ENCODE results near the gene DBP. TPM values are rescaled to one million over a fixed set of nuclear protein-coding genes. Genes with fewer than 3 reads are reported as not detected.

Gene DBP
- total and polyA plus RNA-seq, 2 of the 13 experiments (the other 11 are each of a cell fraction or from before 2014, with no cell fraction given): 1.7 to 5.8 TPM

DNA sequence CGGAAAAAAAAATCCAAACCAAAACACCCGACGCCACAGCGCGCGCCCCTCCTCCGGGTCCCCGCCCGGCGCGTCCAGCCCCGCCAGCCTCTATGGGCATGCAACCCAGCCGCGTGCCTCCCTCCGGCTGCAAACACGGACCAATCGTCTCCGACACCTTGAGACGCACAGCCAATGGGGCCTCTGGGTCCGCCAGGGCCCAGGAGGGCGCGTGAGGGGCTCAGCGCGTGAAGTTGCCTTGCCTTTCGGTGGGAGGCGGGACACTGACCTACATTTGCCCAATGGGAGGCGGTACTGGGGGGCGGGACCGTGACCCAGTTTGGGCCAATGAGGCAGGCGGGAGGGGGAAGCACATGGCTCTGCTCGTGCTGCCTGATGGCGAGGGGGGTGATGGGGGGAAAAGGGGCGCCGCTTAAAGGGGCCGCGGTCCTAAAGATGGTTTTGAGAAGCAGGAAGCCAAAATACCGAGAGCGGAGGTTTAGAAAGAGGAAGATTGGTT, 319 bp upstream of the DBP start (continued):
- peak; percentile 53; the same call in 1 of the 2 replicates for TF ChIP-seq RXRB (CRISPR knock-in tag; IDR thresholded peaks at IDR 0.05; ENCODE audit: borderline replicate concordance)
- no peak for TF ChIP-seq ONECUT2 (CRISPR knock-in tag; IDR thresholded peaks at IDR 0.05)
- peak; percentile 8; the same call in 1 of the 2 replicates for TF ChIP-seq ZNF609 (CRISPR knock-in tag; IDR thresholded peaks at IDR 0.05; ENCODE audit: borderline replicate concordance)
- TF ChIP-seq CAMTA2 (CRISPR knock-in tag; IDR thresholded peaks at IDR 0.05; ENCODE audit: borderline replicate concordance): no peak
- peak; percentile 87 for TF ChIP-seq ARNT2 (CRISPR knock-in tag; IDR thresholded peaks at IDR 0.05; ENCODE audit: low read depth)
- no peak for TF ChIP-seq NCOA1 (CRISPR knock-in tag; IDR thresholded peaks at IDR 0.05)
- no peak for TF ChIP-seq PAF1 (CRISPR knock-in tag; IDR thresholded peaks at IDR 0.05)
- TF ChIP-seq ZNF276 (CRISPR knock-in tag; IDR thresholded peaks at IDR 0.05; ENCODE audit: low read depth): peak; percentile 92
- TF ChIP-seq, protein P1, sequence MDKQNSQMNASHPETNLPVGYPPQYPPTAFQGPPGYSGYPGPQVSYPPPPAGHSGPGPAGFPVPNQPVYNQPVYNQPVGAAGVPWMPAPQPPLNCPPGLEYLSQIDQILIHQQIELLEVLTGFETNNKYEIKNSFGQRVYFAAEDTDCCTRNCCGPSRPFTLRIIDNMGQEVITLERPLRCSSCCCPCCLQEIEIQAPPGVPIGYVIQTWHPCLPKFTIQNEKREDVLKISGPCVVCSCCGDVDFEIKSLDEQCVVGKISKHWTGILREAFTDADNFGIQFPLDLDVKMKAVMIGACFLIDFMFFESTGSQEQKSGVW (CRISPR knock-in tag; IDR thresholded peaks at IDR 0.05; ENCODE audit: borderline replicate concordance): no peak
- TF ChIP-seq, protein P2, sequence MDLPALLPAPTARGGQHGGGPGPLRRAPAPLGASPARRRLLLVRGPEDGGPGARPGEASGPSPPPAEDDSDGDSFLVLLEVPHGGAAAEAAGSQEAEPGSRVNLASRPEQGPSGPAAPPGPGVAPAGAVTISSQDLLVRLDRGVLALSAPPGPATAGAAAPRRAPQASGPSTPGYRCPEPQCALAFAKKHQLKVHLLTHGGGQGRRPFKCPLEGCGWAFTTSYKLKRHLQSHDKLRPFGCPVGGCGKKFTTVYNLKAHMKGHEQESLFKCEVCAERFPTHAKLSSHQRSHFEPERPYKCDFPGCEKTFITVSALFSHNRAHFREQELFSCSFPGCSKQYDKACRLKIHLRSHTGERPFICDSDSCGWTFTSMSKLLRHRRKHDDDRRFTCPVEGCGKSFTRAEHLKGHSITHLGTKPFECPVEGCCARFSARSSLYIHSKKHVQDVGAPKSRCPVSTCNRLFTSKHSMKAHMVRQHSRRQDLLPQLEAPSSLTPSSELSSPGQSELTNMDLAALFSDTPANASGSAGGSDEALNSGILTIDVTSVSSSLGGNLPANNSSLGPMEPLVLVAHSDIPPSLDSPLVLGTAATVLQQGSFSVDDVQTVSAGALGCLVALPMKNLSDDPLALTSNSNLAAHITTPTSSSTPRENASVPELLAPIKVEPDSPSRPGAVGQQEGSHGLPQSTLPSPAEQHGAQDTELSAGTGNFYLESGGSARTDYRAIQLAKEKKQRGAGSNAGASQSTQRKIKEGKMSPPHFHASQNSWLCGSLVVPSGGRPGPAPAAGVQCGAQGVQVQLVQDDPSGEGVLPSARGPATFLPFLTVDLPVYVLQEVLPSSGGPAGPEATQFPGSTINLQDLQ (CRISPR knock-in tag; IDR thresholded peaks at IDR 0.05): peak; percentile 29; the same call in 1 of the 2 replicates
- no peak for TF ChIP-seq NONO (IDR thresholded peaks at IDR 0.05)
- peak; percentile 54; the same call in 1 of the 2 replicates for TF ChIP-seq NONO (CRISPR knock-in tag; conservative IDR thresholded peaks at IDR 0.05)
- no peak; the same call in 1 of the 2 replicates for TF ChIP-seq ZFY (CRISPR knock-in tag; IDR thresholded peaks at IDR 0.05)
- TF ChIP-seq HMGA1 (CRISPR knock-in tag; conservative IDR thresholded peaks at IDR 0.05): no peak
- no peak for TF ChIP-seq CHD2 (IDR thresholded peaks at IDR 0.05; ENCODE audit: low read depth, low read length)
- no peak for TF ChIP-seq ZBTB49 (CRISPR knock-in tag; IDR thresholded peaks at IDR 0.05; ENCODE audit: borderline replicate concordance)

Data from HepG2 (cell line).